Left lung (tissue), 10 donors: ENCODE measurements around the gene WWC2. TPM values are rescaled to one million over a fixed set of nuclear protein-coding genes. Genes with fewer than 3 reads are reported as not detected.

ENCODE experiments used
- ATAC-seq: fragments of 200-7000 bp; cut with Tn5 transposase; one replicate; pipeline ENCODE4 v1.9.1; 2020; ENCODE audit warnings: moderate library complexity
- DNase-seq, 4 donors: peaks; one replicate each; pipeline ENCODE4 v3.0.0-alpha.2; 2013 to 2020
- H3K27ac ChIP-seq, 2 donors: fragments of 200-600 bp; sonication (generic) in 1 of 2; one replicate each; pipeline versions ENCODE4 v1.5.0 to v1.8.0; 2020 to 2021
- H3K27me3 ChIP-seq, 2 donors: fragments of 200-600 bp; sonication (generic) in 1 of 2; one replicate each; pipeline versions ENCODE4 v1.5.0 to v1.8.0; 2020 to 2021
- H3K36me3 ChIP-seq, 2 donors: fragments of 200-600 bp; sonication (generic) in 1 of 2; one replicate each; pipeline versions ENCODE4 v1.5.0 to v1.8.0; 2020 to 2021
- H3K4me1 ChIP-seq, 2 donors: fragments of 200-600 bp; one replicate each; pipeline ENCODE4 v1.8.0; 2021
- H3K4me3 ChIP-seq, 2 donors: fragments of 200-600 bp; sonication (generic) in 1 of 2; one replicate each; pipeline versions ENCODE4 v1.5.0 to v1.8.0; 2020 to 2021; ENCODE audit warnings: mild to moderate bottlenecking in 1 of 2
- H3K9me3 ChIP-seq, 2 donors: fragments of 200-600 bp; sonication (generic) in 1 of 2; one replicate each; pipeline versions ENCODE4 v1.5.0 to v1.8.0; 2020 to 2021
- intact Hi-C, 2 donors: fragments of 100-400 bp; cut with DNase I; formaldehyde crosslinking; loops; one replicate each; pipeline versions ENCODE4 v1.11.2 to v1.14.2; 2022
- polyA plus RNA-seq, 6 donors: library from polyadenylated mRNA; unstranded; fragments of 120-200 nt; gene quantifications; one replicate each; pipeline ENCODE4 v1.2.1, GENCODE V29; 2013; ENCODE audit not compliant: insufficient read length in 6 of 6
- total RNA-seq, 2 donors: library from RNA; stranded (reverse); fragmentation: NEBNext Ultra II Directional; extraction: Animal tissue kit (Norgen Biotek cat#: 25700); gene quantifications; one replicate each; pipeline ENCODE4 v1.2.1, GENCODE V29; 2021
- TF ChIP-seq, protein P1 (sequence below), 2 donors: fragments of 200-600 bp; sonication (generic) in 1 of 2; IDR thresholded peaks; one replicate each; pipeline versions ENCODE4 v1.5.0 to v1.8.0; 2021; ENCODE audit warnings: antibody characterized with exemption in 2 of 2
- donor health status: DM: no; HTN: yes; CAD: no.
- donor health status: DM: no; HTN: no; CAD: no.

The WWC2 gene
- total and polyA plus RNA-seq, 8 donors, result 39.6 to 96.9 (median 52.3) TPM

DNA sequence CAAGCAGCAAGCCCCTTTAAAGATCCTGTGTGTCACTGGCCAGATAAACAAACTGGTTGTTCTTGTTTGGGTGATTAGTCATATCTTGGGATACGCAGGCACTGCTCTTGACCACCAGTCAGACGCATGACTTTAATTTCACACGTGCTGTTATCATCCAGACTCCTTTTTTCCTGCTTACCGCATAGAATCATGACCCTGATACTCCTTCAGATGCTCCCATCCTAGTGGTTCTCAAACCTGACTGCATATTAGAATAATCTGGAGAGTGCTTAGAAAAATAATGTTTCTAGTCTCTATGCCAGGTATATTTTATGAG lies 142.2 kb downstream of the WWC2 start:
- Histone ChIP-seq H3K27me3 (no peaks in the 10 kb centered on the region), H3K4me1 (no peaks in the 10 kb centered on the region), H3K4me3 (no peak overlapping the region), H3K9me3 (peaks cover 0 to 2% of the 10 kb centered on the region in 2 donors), H3K36me3 (peaks cover 0 to 8% of the 10 kb centered on the region in 2 donors), H3K27ac (no peak overlapping the region)
- peak; percentile 60 for ATAC-seq
- TF ChIP-seq, protein P1, sequence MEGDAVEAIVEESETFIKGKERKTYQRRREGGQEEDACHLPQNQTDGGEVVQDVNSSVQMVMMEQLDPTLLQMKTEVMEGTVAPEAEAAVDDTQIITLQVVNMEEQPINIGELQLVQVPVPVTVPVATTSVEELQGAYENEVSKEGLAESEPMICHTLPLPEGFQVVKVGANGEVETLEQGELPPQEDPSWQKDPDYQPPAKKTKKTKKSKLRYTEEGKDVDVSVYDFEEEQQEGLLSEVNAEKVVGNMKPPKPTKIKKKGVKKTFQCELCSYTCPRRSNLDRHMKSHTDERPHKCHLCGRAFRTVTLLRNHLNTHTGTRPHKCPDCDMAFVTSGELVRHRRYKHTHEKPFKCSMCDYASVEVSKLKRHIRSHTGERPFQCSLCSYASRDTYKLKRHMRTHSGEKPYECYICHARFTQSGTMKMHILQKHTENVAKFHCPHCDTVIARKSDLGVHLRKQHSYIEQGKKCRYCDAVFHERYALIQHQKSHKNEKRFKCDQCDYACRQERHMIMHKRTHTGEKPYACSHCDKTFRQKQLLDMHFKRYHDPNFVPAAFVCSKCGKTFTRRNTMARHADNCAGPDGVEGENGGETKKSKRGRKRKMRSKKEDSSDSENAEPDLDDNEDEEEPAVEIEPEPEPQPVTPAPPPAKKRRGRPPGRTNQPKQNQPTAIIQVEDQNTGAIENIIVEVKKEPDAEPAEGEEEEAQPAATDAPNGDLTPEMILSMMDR (IDR thresholded peaks at IDR 0.05), result no peak
- no peak for DNase-seq
- intact Hi-C loops, result no loop called here

DNA sequence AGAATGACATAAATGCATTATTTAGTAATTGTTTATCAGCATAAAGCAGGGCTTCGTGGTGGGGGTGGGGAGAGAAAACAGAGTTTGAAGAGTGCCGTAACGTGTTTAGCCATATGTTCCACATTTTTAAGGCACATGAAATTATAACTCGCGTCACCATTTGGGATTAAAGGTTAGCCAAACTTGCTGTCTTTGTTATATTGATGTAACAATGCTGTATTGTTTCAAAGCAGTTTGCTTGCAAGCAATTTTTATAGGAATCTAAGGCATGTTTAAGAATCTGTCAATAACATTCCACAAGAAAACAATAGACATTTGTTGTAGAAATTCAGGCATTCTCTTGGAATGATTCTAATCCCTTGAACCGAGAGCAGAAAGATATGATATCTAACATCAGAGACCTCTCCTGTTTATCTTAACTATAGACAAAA lies 142.7 kb downstream of the WWC2 start:
- intact Hi-C loops, result no loop called here
- DNase-seq (no peak), ATAC-seq (no peak)
- Histone ChIP-seq H3K36me3 (peaks cover 0 to 8% of the 10 kb centered on the region in 2 donors), H3K27me3 (no peaks in the 10 kb centered on the region), H3K9me3 (no peaks in the 10 kb centered on the region), H3K4me3 (no peak overlapping the region), H3K27ac (no peak overlapping the region), H3K4me1 (no peaks in the 10 kb centered on the region)
- TF ChIP-seq, protein P1 (IDR thresholded peaks at IDR 0.05), result no peak

DNA sequence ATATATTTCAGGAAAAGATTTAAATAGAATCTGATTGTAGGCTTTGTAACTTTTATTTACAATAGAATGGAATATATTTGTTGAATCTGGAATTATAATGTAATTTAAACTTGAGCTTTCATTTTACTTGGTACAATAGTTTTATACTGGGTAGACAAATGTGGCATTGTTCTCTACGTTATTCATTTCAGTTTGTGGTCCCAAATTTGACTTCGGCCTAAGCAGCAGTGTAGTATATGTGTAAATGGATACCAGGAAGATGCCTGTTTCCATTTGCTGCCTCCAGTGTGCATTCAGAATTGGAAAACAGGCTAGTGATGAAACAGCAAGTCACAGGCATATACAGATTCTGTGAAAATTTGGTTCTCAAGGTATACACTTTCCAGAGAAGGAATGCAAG lies 143.2 kb downstream of the WWC2 start:
- no peak for ATAC-seq
- intact Hi-C loops, result no loop called here
- H3K27ac ChIP-seq, result no peak overlapping the region

DNA sequence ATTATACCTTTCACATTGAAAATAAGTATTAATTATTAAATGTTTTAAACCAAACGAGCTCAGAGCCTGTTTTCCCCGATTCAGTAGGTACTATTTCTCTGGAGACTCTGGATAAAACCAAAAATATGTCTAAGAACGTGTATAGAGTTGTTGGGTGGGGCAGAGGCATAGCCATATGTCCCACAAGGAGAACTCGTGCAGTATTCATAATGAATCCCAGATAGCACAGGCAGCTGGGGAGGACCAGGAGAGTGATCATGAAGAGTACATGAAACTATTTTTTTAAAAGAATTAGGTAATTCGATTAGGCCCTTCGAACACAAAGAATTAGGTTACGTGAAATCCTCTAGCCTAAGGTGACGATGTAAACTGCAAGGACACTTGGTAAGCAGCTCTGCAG lies 145.0 kb downstream of the WWC2 start:
- no peak overlapping the region for H3K27ac ChIP-seq
- H3K9me3 ChIP-seq, result no peaks in the 10 kb centered on the region
- H3K4me3 ChIP-seq, result no peak overlapping the region
- H3K27me3 ChIP-seq, result no peaks in the 10 kb centered on the region
- TF ChIP-seq, protein P1 (IDR thresholded peaks at IDR 0.05), result no peak
- H3K4me1 ChIP-seq, result no peaks in the 10 kb centered on the region
- intact Hi-C loops, result no loop called here
- no peak for ATAC-seq
- H3K36me3 ChIP-seq, result peaks cover 0 to 8% of the 10 kb centered on the region in 2 donors
- DNase-seq, result no peak

More for the DNA sequence above, 143.2 kb downstream of the WWC2 start:
- Histone ChIP-seq H3K27me3 (no peaks in the 10 kb centered on the region), H3K4me1 (no peaks in the 10 kb centered on the region), H3K4me3 (no peak overlapping the region), H3K36me3 (peaks cover 0 to 8% of the 10 kb centered on the region in 2 donors), H3K9me3 (no peaks in the 10 kb centered on the region)
- TF ChIP-seq, protein P1 (IDR thresholded peaks at IDR 0.05), result no peak
- DNase-seq, result no peak

DNA sequence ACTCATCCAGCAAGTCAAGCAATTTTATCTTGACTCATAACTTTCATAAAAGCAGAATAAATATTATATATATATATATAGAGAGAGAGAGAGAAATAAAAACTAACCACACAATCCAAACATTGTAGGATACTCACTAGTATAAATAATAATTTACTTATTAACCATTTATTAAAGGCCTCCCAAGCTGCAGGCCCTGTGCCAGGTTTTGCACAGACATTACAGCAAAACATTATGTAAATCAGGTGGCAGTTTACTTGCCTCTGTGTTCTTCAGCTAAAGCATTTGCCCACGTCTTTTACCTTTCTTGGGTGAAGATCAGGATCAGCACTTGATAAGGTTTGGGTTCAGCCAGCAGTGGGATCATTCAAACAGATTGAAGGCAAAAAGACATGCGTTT lies 145.4 kb downstream of the WWC2 start:
- no peak overlapping the region for H3K4me3 ChIP-seq
- intact Hi-C loops, result no loop called here

More for the DNA sequence above, 145.4 kb downstream of the WWC2 start:
- ATAC-seq (no peak), DNase-seq (no peak)
- Histone ChIP-seq H3K27ac (no peak overlapping the region), H3K36me3 (peaks cover 0 to 8% of the 10 kb centered on the region in 2 donors), H3K27me3 (no peaks in the 10 kb centered on the region), H3K9me3 (no peaks in the 10 kb centered on the region), H3K4me1 (no peaks in the 10 kb centered on the region)
- TF ChIP-seq, protein P1 (IDR thresholded peaks at IDR 0.05), result no peak
